Measurements from ENCODE around the gene ATP8B1.

DNA sequence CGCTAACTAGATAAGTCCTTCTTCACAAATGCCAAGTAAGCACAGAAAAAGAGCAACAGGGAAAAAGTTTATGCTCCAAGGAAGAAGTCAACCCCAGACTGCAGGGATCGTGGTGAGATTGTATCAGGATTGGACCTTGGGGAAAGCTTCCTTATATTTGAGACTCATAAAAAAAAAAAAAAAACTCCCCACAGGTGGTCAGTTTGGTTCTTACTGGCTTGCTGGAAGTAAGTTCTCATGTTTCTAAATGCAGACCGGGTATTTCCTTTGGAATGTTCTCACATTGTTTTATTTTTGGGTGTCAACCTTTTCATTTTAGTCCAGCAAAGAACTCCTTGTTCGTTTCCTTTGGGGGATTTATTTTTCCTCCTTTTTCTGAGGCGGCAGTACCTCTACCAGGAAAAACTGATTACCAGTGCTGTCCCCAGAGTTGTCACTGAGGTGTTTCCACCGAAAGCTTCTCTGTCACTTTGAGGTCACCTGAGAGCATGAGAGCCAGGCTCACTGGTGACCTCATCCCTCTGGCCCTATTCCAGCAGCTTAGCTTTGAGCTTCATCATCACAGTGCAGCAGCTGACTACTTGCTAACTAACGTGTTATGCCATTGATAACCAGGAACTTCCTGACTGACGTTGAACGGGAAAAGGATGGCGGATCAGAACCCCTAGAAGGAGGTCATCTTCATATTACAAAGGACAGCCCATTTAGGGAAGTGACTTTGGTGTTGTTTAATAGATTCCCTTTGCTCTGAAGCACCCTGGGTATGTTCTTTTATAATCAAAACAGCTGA is 16.8 kb upstream of the ATP8B1 start:
- TF ChIP-seq, protein P1, sequence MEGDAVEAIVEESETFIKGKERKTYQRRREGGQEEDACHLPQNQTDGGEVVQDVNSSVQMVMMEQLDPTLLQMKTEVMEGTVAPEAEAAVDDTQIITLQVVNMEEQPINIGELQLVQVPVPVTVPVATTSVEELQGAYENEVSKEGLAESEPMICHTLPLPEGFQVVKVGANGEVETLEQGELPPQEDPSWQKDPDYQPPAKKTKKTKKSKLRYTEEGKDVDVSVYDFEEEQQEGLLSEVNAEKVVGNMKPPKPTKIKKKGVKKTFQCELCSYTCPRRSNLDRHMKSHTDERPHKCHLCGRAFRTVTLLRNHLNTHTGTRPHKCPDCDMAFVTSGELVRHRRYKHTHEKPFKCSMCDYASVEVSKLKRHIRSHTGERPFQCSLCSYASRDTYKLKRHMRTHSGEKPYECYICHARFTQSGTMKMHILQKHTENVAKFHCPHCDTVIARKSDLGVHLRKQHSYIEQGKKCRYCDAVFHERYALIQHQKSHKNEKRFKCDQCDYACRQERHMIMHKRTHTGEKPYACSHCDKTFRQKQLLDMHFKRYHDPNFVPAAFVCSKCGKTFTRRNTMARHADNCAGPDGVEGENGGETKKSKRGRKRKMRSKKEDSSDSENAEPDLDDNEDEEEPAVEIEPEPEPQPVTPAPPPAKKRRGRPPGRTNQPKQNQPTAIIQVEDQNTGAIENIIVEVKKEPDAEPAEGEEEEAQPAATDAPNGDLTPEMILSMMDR (IDR thresholded peaks at IDR 0.05): no peak
- TF ChIP-seq POLR2A (IDR thresholded peaks at IDR 0.05): no peak

All from stomach (tissue), 4 donors.